GM18505 (cell line): ENCODE results near the gene LRFN3.
"Not testable (repeated sequence)": the region's sequence is repeated elsewhere in the genome, so short reads cannot be mapped to it uniquely, and the experiment has no call there.

ENCODE experiments used
- ATAC-seq: cut with Tn5 transposase; IDR thresholded peaks from one replicate; pipeline ENCODE4 v1.9.1; 2021; ENCODE audit not compliant: unreplicated experiment
- POLR2A ChIP-seq: IDR thresholded peaks from 4 replicates; pipeline ENCODE4 v1.6.1; 2011; ENCODE audit warnings: borderline replicate concordance; ENCODE audit not compliant: insufficient read depth, insufficient read length; ENCODE audit errors: extremely low read depth

Gene LRFN3

GRCh38 chr19:35958660-35959039 is 22.5 kb downstream of the LRFN3 start:
- TF ChIP-seq POLR2A = no peak
- no peak for ATAC-seq

DNA sequence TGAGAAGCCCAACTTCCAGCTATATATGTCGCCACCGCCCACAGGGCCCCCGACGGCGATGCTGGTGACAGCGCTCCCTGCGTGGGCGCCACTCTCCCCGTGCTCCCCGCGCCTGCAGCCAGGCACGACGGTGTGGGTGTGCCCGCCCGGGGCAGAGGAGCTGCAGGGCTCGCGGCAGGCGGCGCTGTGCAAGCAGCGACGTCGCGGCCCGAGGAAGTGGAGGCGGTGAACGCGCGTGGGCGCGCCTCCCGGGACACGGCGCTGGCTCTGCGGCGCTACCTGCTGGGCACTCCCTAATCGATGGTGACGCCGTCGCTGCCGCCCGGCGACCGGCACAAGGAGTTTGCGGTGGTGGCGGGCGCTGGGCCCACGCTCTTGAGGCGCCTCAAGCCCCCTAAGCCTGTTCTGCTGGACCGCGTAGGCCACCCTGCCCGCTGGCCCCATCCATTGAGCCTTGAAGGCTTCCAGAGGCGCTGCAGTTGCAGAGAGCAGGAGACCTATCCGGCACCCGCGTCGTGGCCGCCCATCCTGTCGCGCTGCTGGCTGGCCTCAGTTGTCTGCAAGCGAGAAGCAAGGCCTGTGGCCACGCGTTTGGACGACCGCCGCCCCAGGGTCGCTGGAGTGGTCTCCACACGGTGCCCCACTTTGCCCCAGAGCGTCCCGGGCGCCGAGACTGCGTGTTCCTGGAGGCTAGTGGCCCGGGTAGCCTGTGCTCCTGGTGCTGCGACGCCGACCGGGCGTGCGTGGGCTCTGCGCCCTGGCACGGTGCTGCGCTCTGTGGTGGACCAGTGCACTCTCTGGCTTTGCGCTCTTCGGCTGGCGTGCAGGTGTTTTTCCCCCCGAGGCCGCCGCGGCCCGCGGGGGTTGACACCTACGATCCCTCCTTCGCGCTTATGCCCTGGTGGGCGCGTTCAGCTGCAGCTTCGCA is 23.1 kb downstream of the LRFN3 start:
- no peak for ATAC-seq
- no peak for TF ChIP-seq POLR2A

DNA sequence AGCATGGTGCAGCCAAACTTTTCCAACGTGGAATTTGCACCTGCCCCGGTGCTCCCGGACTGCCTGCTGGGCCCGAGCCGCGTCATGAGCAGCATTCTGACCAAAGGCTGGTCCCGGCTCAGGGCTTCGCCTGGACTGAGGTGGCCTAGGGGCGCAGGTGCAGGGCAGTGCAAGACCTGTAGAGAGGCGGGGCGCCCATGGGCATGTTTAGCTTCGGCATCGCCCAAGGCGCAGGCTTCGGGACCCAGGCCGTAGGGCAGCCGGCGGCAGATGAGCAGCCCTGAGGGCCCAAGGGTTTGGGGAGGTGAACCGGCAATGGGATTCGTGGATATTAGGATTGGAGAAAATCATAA is 23.8 kb downstream of the LRFN3 start:
- no peak for ATAC-seq
- no peak for TF ChIP-seq POLR2A

GRCh38 chr19:35960432-35960972 is 24.3 kb downstream of the LRFN3 start:
- no peak for TF ChIP-seq POLR2A
- ATAC-seq = no peak

- no peak for TF ChIP-seq POLR2A
- no peak for ATAC-seq
These were observed 27.3 kb downstream of the LRFN3 start for GRCh38 chr19:35963514-35963913.

DNA sequence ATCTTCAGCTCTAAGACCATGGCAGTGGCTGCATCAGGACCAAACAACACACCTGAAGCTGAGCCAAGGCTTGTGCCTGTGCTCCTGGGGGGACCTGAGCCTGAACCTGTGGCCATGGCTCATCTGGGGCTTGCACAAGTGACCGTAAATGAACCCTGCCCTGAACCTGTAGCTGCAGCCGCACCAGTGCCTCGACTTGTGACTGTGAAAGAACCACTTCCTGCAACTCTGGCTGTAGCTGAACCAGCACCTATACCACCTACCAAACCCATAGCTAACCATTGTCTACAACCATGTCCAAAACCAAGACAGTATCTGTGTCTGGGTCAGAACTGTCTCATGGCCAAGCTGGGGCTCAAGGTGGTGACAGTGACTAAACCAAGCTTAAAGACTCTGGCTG is 30.6 kb downstream of the LRFN3 start:
- no peak for TF ChIP-seq POLR2A
- no peak for ATAC-seq

DNA sequence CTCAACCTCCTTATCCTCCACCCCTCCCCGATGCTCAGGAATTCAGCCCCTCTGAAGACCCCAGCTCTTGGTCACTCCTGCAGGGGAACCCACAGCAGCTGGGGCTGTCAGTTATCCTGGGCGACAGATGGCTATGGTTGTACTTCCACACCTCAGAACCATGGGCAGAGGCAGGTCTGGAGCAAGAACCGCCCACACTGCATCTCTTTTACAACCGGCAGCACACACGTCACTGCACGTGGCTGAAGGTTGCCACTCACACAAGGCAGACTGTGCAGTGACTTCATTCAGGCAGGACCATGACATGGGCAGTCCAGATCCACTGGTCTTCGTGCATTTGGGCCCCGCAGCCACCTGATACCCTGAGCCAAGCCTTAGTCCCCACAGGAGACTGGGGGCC is 37.3 kb downstream of the LRFN3 start:
- no peak for ATAC-seq

DNA sequence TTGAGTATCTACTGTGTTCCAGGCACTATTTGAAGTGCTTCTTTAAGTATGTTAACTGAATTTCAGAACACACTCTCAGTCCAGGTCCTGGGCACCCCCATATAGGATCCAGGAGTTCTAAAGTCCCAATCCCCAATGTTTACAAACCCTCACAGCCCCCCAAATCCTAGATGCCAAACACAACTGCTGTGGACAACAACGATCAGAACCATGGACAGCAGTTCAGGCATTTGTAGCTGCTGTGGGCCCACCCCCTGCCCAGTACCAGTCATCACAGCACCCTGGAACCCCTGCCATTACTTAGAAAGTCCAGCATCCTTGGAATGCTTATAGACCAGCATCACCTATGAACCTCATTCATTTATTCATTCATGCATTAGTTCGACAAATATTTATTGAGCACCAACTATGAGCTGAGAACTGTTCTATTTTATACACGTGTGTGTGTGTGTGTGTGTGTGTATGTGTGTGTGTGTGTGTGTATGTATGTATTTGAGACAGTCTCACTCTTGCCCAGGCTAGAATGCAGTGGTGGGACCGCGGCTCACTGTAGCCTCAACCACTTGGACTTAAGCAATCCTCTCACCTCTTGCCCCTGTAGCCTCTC is 39.5 kb downstream of the LRFN3 start:
- no peak for ATAC-seq
- TF ChIP-seq POLR2A = no peak

More for the DNA sequence above, 37.3 kb downstream of the LRFN3 start:
- TF ChIP-seq POLR2A = no peak

- TF ChIP-seq POLR2A = no peak
- no peak for ATAC-seq
These were observed 41.5 kb downstream of the LRFN3 start for GRCh38 chr19:35977446-35978222.

GRCh38 chr19:35978271-35978670 is 42.1 kb downstream of the LRFN3 start:
- ATAC-seq = no peak
- no peak for TF ChIP-seq POLR2A

DNA sequence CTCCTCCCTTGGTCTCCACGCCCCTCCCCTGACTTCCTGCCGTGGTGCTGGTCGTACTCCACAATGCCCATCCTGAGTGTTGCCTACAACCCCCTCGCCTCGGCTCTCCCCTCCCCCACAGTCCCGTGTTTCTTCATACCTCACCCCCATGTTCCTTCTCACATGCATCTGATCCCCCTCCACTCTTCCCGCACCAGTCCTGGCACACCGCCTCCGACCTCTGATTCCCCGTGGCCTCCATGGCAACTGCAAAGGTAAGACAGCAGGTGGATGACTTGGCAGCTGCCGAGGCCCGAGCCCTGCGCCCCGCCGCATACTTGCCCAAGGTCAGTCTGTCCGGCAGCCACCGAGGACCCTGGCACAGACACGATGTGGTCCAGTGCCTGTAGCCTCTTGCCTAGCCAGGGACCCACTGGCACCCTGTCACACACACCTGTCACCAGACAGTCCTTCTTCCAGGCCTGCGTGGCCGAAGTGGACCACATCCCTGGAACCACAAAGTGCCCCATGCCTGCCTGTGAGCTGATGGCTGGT is 42.7 kb downstream of the LRFN3 start:
- no peak for TF ChIP-seq POLR2A
- no peak for ATAC-seq

DNA sequence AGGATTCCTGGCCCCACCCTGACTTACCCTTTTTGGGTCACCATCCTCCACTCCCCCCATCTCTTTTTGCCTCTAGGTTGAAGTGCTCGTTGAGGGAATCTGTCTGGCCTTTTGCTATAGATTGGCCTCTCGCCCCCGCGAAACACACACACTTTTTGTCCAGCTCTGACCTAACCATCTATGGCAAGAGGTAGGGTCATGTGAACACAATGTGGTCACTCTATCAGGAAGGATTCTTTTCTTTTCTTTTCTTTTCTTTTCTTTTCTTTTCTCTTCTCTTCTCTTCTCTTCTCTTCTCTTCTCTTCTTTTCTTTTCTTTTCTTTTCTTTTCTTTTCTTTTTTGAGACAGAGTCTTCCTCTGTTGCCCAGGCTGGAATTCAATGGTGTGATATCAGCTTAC is 44.8 kb downstream of the LRFN3 start:
- ATAC-seq = not testable (repeated sequence)

DNA sequence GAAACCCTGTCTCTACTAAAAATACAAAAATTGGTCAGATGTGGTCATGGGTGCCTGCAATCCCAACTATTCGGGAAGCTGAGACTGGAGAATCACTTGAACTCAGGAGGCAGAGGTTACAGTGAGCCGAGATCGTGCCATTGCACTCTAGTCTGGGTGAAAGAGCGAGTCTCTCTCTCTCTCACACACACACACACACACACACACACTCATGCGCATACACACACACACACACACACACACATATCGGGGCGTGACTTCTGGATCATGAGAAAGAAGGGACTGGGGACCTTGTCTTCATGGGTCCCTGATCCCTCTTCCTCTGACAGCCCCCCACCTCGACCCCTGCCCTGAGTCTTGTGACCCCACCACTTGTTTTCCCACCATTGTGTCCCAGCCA is 47.0 kb downstream of the LRFN3 start:
- TF ChIP-seq POLR2A = no peak
- ATAC-seq = no peak
